Ishikawa (cell line): ENCODE results near the gene KIF17.

Experiments used
- CEBPB ChIP-seq: IDR thresholded peaks from 2 replicates; pipeline ENCODE4 v1.6.1; 2012
- CREB1 ChIP-seq: IDR thresholded peaks from 2 replicates; pipeline ENCODE4 v1.6.1; 2012; ENCODE audit warnings: low read depth
- EGR1 ChIP-seq: IDR thresholded peaks from 2 replicates; pipeline ENCODE4 v1.6.1; 2012
- EP300 ChIP-seq: IDR thresholded peaks from 2 replicates; pipeline ENCODE4 v1.6.1; 2012; ENCODE audit warnings: borderline replicate concordance
- FOXM1 ChIP-seq: IDR thresholded peaks from 2 replicates; pipeline ENCODE4 v1.6.1; 2012; ENCODE audit warnings: low read depth, borderline replicate concordance
- MAX ChIP-seq: IDR thresholded peaks from 2 replicates; pipeline ENCODE4 v1.6.1; 2012
- NFIC ChIP-seq: IDR thresholded peaks from 2 replicates; pipeline ENCODE4 v1.6.1; 2012
- RAD21 ChIP-seq: IDR thresholded peaks from 2 replicates; pipeline ENCODE4 v1.6.1; 2012; ENCODE audit warnings: low read depth
- REST ChIP-seq: IDR thresholded peaks from 2 replicates; pipeline ENCODE4 v1.6.1; 2012; ENCODE audit warnings: low read depth, mild to moderate bottlenecking
- TAF1 ChIP-seq: IDR thresholded peaks from 2 replicates; pipeline ENCODE4 v1.6.1; 2012; ENCODE audit warnings: low read depth, mild to moderate bottlenecking
- TCF12 ChIP-seq: IDR thresholded peaks from 2 replicates; pipeline ENCODE4 v1.6.1; 2012; ENCODE audit warnings: low read depth
- TEAD4 ChIP-seq: IDR thresholded peaks from 2 replicates; pipeline ENCODE4 v1.6.1; 2012
- USF1 ChIP-seq: IDR thresholded peaks from 2 replicates; pipeline ENCODE4 v1.6.1; 2012
- YY1 ChIP-seq: IDR thresholded peaks from 2 replicates; pipeline ENCODE4 v1.6.1; 2012; ENCODE audit warnings: low read depth
- ZBTB7A ChIP-seq: IDR thresholded peaks from 2 replicates; pipeline ENCODE4 v1.6.1; 2012; ENCODE audit warnings: low read depth

KIF17 gene

GRCh38 chr1:20641975-20642374, 75.8 kb downstream of the KIF17 start:
- TF ChIP-seq NFIC = no peak
- TF ChIP-seq REST = no peak
- TF ChIP-seq FOXM1 = no peak
- no peak for TF ChIP-seq RAD21
- no peak for TF ChIP-seq EP300
- no peak for TF ChIP-seq TAF1
- no peak for TF ChIP-seq CEBPB
- TF ChIP-seq MAX = no peak
- no peak for TF ChIP-seq YY1
- TF ChIP-seq TEAD4 = no peak
- TF ChIP-seq ZBTB7A = no peak

- TF ChIP-seq RAD21 (peak; percentile 87), CREB1 (no peak)
Measured at GRCh38 chr1:20640183-20640597, 77.6 kb downstream of the KIF17 start.

- no peak for TF ChIP-seq FOXM1
- no peak for TF ChIP-seq MAX
- TF ChIP-seq RAD21 = no peak
- TF ChIP-seq ZBTB7A = no peak
- TF ChIP-seq EP300 = no peak
- TF ChIP-seq TAF1 = no peak
- TF ChIP-seq CREB1 = no peak
- TF ChIP-seq YY1 = no peak
- no peak for TF ChIP-seq USF1
- TF ChIP-seq EGR1 = no peak
- TF ChIP-seq REST = no peak
- no peak for TF ChIP-seq NFIC
- TF ChIP-seq CEBPB = no peak
- TF ChIP-seq TEAD4 = no peak
- TF ChIP-seq TCF12 = no peak
Measured at GRCh38 chr1:20636785-20637347, 80.9 kb downstream of the KIF17 start.

GRCh38 chr1:20634594-20635084, 83.2 kb downstream of the KIF17 start:
- TF ChIP-seq ZBTB7A (no peak), NFIC (peak; percentile 50; the same call in 1 of the 2 replicates)

- TF ChIP-seq RAD21 (no peak), EP300 (no peak), FOXM1 (no peak), TEAD4 (no peak), EGR1 (no peak), TAF1 (no peak), ZBTB7A (no peak), MAX (no peak), CREB1 (no peak), YY1 (no peak), TCF12 (no peak), NFIC (no peak)
Measured at GRCh38 chr1:20634065-20634593, 83.7 kb downstream of the KIF17 start.

GRCh38 chr1:20633190-20634064, 84.4 kb downstream of the KIF17 start, which contains the start of gene PINK1:
TSS of gene PINK1 (plus strand) at chr1:20633458. CDS start at chr1:20633549, 91 bp downstream.
- TF ChIP-seq RAD21 (peak; percentile 69), MAX (peak; percentile 78), YY1 (no peak), TEAD4 (no peak), EP300 (no peak), TAF1 (0 out of 2 replicates have a peak, but pooled peaks have one; percentile 35), EGR1 (0 out of 2 replicates have a peak, but pooled peaks have one; percentile 33), USF1 (peak; percentile 58)
